Bronchial epithelial cell (primary cell): Measurements from ENCODE around the gene TRERF1. TPM values are rescaled to one million over a fixed set of nuclear protein-coding genes. Genes with fewer than 3 reads are reported as not detected.

Experiments
- DNase-seq: peaks from one replicate; pipeline ENCODE4 v3.0.0-alpha.2; 2010; ENCODE audit warnings: low read depth
- FAIRE-seq: peaks from 2 replicates; lab custom pipeline; 2011; peaks lifted over from hg19 to GRCh38; lab: Jason Lieb, UNC
- H3K27me3 ChIP-seq: 2 replicates; pipeline ENCODE4 v1.5.1; 2011; ENCODE audit warnings: low read length; ENCODE audit not compliant: control insufficient read depth, insufficient read depth
- H3K36me3 ChIP-seq: 2 replicates; pipeline ENCODE4 v1.5.1; 2011; ENCODE audit warnings: low read length; ENCODE audit not compliant: control insufficient read depth, insufficient read depth
- H3K4me3 ChIP-seq: 2 replicates; pipeline ENCODE4 v1.5.1; 2011; ENCODE audit warnings: mild to moderate bottlenecking, low read depth, low read length, control low read depth
- total RNA-seq: library from RNA; depleted of rRNA; stranded (reverse); fragments of >200 nt; gene quantifications from 2 replicates; pipeline ENCODE4 v1.2.1, GENCODE V29; 2014
- TF ChIP-seq, protein P1 (sequence below): IDR thresholded peaks from 2 replicates; pipeline ENCODE4 v1.5.1; 2011; ENCODE audit warnings: mild to moderate bottlenecking, moderate library complexity, low read length, control low read depth, inconsistent platforms; ENCODE audit not compliant: insufficient read depth, severe bottlenecking

TRERF1 gene
- total RNA-seq, 1 donor from 2014 or later, result 1.8 TPM

GRCh38 chr6:42375007-42375635, 76.6 kb downstream of the TRERF1 start:
- DNase-seq, result no peak
- Histone ChIP-seq H3K4me3 (no peak overlapping the region), H3K27me3 (no peaks in the 10 kb centered on the region), H3K36me3 (peaks cover 3% of the 10 kb centered on the region)
- TF ChIP-seq, protein P1, sequence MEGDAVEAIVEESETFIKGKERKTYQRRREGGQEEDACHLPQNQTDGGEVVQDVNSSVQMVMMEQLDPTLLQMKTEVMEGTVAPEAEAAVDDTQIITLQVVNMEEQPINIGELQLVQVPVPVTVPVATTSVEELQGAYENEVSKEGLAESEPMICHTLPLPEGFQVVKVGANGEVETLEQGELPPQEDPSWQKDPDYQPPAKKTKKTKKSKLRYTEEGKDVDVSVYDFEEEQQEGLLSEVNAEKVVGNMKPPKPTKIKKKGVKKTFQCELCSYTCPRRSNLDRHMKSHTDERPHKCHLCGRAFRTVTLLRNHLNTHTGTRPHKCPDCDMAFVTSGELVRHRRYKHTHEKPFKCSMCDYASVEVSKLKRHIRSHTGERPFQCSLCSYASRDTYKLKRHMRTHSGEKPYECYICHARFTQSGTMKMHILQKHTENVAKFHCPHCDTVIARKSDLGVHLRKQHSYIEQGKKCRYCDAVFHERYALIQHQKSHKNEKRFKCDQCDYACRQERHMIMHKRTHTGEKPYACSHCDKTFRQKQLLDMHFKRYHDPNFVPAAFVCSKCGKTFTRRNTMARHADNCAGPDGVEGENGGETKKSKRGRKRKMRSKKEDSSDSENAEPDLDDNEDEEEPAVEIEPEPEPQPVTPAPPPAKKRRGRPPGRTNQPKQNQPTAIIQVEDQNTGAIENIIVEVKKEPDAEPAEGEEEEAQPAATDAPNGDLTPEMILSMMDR, result no peak
- no peak for FAIRE-seq

- Histone ChIP-seq H3K36me3 (peaks cover 3% of the 10 kb centered on the region), H3K4me3 (no peak overlapping the region), H3K27me3 (no peaks in the 10 kb centered on the region)
- TF ChIP-seq, protein P1, result no peak
- FAIRE-seq (no peak), DNase-seq (no peak)
Observed at GRCh38 chr6:42374018-42374669, 77.6 kb downstream of the TRERF1 start.

DNA sequence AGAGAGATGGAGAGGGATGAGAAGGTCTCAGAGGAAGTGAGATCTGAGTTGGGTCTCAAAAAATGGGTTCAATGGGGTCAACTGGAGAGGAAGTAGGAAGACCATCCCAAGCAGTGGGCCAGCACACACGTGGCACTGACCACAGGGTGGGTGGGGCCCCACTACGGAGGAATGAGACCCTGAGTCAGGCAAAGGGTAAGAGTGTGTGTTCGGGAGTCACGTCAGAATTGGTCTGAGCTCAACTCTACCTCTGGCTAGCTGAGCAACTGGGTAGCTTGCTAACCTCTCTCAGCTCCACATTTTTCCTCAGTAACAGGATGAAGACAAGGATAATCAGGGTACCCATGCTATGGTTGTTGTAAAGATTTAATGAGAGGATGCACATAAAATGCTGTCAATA, 79.0 kb downstream of the TRERF1 start:
- H3K36me3 ChIP-seq, result peaks cover 3% of the 10 kb centered on the region
- DNase-seq (no peak), FAIRE-seq (no peak)
- no peak overlapping the region for H3K4me3 ChIP-seq
- TF ChIP-seq, protein P1, result no peak
- H3K27me3 ChIP-seq, result no peaks in the 10 kb centered on the region

GRCh38 chr6:42370323-42370985, 81.3 kb downstream of the TRERF1 start:
- DNase-seq, result no peak
- no peak for FAIRE-seq
- H3K36me3 ChIP-seq, result peaks cover 3% of the 10 kb centered on the region
- H3K27me3 ChIP-seq, result no peaks in the 10 kb centered on the region
- H3K4me3 ChIP-seq, result no peak overlapping the region
- TF ChIP-seq, protein P1, result no peak

DNA sequence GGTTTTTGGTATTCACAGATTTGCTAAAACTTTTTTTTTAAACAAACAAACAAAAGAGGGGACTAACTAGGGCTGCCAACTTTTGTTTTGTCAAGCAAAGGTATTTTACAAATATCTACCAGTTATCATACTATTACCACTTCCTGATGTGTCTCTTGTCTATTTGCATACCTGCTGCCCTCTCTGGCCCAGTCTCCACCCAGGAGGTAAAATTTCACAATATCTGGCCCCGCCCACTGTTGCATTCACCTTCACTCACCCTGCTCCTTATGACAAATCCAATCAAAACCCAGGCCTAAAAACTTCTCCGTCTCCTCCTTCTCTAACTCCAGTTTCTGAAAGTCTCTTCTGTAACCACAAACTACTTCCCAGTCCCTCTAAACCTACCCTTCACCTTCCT, 82.2 kb downstream of the TRERF1 start:
- peaks cover 3% of the 10 kb centered on the region for H3K36me3 ChIP-seq
- FAIRE-seq (no peak), DNase-seq (peak; percentile 47)
- H3K27me3 ChIP-seq, result no peaks in the 10 kb centered on the region
- TF ChIP-seq, protein P1, result no peak
- no peak overlapping the region for H3K4me3 ChIP-seq
